IPS DF 6.9 (cell line): Measurements from ENCODE around the gene HNRNPCL2.
"Not testable (repeated sequence)": the region's sequence is repeated elsewhere in the genome, so short reads cannot be mapped to it uniquely, and the experiment has no call there.

Experiments used
- DNase-seq: peaks from one replicate; pipeline ENCODE4 v3.0.0-alpha.2; 2013; ENCODE audit warnings: low read depth, low spot score
- H3K27ac ChIP-seq: one replicate; pipeline ENCODE4 v1.5.1; 2013; ENCODE audit warnings: low read length, control low read depth
- H3K27me3 ChIP-seq: 2 replicates; pipeline ENCODE4 v1.6.1; 2013; ENCODE audit warnings: mild to moderate bottlenecking, low read length; ENCODE audit not compliant: control insufficient read depth, insufficient read depth
- H3K36me3 ChIP-seq: 2 replicates; pipeline ENCODE4 v1.6.1; 2013; ENCODE audit warnings: low read length; ENCODE audit not compliant: control insufficient read depth, insufficient read depth
- H3K4me1 ChIP-seq: 2 replicates; pipeline ENCODE4 v1.6.1; 2013; ENCODE audit warnings: low read length; ENCODE audit not compliant: control insufficient read depth, insufficient read depth
- H3K4me3 ChIP-seq: 2 replicates; pipeline ENCODE4 v1.5.1; 2013; ENCODE audit warnings: mild to moderate bottlenecking, low read length
- H3K9me3 ChIP-seq: 2 replicates; pipeline ENCODE4 v1.6.1; 2013; ENCODE audit warnings: low read length, inconsistent platforms; ENCODE audit not compliant: control insufficient read depth, insufficient read depth
- WGBS: extraction: QIAGEN DNeasy Blood & Tissue Kit; methylation state at CpG from one replicate; pipeline ENCODE4 v1.1.7; 2013; ENCODE audit warnings: mixed read lengths, missing lambda C conversion rate; ENCODE audit not compliant: insufficient read length, insufficient coverage; 5-methylcytosine and 5-hydroxymethylcytosine counted together

Gene HNRNPCL2

DNA sequence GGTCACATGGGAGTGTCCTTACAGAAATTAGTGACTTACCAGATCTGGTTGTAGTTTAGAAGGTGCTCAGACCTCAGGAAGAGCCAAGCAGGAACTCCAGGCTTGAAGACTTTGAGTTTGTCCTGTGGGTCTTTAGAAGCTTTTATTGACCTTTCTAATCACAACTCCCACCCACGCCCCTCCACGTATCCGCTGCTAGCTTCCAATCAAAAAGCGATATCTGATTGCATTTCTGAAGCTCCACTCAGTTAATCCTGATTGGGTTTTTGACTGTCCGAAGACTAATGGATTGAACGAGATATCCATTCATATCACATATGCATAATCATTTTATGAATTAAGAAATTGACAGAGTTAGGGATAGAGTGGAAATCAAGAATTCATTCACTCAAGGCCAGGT is at the start of gene HNRNPCL2:
TSS of gene HNRNPCL2 (minus strand) at position 101 of the 400 bp plus-strand sequence. CDS start 454 bp downstream, outside the sequence.
- H3K9me3 ChIP-seq, H3K36me3 ChIP-seq, H3K4me1 ChIP-seq, H3K4me3 ChIP-seq, DNase-seq, H3K27me3 ChIP-seq, H3K27ac ChIP-seq: not testable (repeated sequence)
- no CpG with 5 or more reads among the region's 6 CpGs for WGBS

DNA sequence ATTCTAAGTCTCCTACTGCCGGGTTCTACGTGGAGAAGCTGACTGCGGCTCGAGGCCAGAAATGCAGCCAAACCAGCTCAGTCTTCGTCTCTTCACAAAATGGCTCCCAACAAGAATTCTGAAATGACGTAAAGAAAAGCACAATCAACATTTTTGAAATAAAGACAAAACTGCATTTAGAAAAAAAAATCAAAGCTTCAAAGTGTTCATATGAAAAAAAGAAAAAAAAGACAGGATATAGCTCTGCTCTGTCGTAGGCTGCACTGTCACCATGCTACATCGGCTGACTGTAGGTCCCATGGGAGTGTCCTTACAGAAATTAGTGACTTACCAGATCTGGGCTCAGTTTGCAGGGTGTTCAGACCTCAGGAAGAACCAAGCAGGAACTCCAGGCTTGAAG is 48.9 kb upstream of the HNRNPCL2 start, which contains the start of gene HNRNPCL4:
TSS of gene HNRNPCL4 (minus strand) at position 101 of the 400 bp plus-strand sequence. CDS start 164 bp downstream, outside the sequence.
- WGBS, result no CpG with 5 or more reads among the region's 8 CpGs
- DNase-seq, H3K4me3 ChIP-seq, H3K36me3 ChIP-seq, H3K27me3 ChIP-seq, H3K27ac ChIP-seq, H3K4me1 ChIP-seq, H3K9me3 ChIP-seq: not testable (repeated sequence)

DNA sequence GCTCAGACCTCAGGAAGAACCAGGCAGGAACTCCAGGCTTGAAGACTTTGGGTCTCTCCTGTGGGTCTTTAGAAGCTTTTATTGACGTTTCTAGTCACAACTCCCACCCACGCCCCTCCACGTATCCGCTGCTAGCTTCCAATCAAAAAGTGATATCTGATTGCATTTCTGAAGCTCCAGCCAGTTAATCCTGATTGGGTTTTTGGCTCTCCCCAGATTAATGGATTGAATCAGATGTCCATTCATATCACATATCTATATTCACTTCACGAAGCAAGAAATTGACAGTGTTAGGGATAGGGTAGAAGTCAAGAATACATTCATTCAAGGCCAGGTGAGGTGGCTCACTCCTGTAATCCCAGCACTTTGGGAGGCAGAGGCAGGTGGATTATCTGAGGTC is 39.3 kb upstream of the HNRNPCL2 start, which contains the start of gene PRAMEF26:
TSS of gene PRAMEF26 (minus strand) at position 101 of the 400 bp plus-strand sequence. CDS start 2,914 bp downstream, outside the sequence.
- no CpG with 5 or more reads among the region's 5 CpGs for WGBS
- not testable (repeated sequence) for H3K36me3 ChIP-seq, DNase-seq, H3K27ac ChIP-seq, H3K9me3 ChIP-seq, H3K27me3 ChIP-seq, H3K4me3 ChIP-seq, H3K4me1 ChIP-seq

DNA sequence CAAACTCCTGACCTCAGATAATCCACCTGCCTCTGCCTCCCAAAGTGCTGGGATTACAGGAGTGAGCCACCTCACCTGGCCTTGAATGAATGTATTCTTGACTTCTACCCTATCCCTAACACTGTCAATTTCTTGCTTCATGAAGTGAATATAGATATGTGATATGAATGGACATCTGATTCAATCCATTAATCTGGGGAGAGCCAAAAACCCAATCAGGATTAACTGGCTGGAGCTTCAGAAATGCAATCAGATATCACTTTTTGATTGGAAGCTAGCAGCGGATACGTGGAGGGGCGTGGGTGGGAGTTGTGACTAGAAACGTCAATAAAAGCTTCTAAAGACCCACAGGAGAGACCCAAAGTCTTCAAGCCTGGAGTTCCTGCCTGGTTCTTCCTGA is 46.2 kb downstream of the HNRNPCL2 start, which contains the start of gene PRAMEF25:
TSS of gene PRAMEF25 (plus strand) at position 301 of the 400 bp plus-strand sequence. CDS start 2,920 bp downstream, outside the sequence.
- H3K9me3 ChIP-seq, DNase-seq, H3K36me3 ChIP-seq, H3K4me1 ChIP-seq, H3K4me3 ChIP-seq, H3K27ac ChIP-seq, H3K27me3 ChIP-seq: not testable (repeated sequence)
- WGBS, result no CpG with 5 or more reads among the region's 4 CpGs
